Lung (tissue), 12 donors: ENCODE measurements around the gene PDZD2. TPM values are rescaled to one million over a fixed set of nuclear protein-coding genes. Genes with fewer than 3 reads are reported as not detected.
"Not testable (repeated sequence)": the region's sequence is repeated elsewhere in the genome, so short reads cannot be mapped to it uniquely, and the experiment has no call there.

Experiments
- ATAC-seq: fragments of 200-7000 bp; cut with Tn5 transposase; one replicate; pipeline ENCODE4 v1.9.1; 2020; ENCODE audit warnings: moderate number of reproducible peaks; ENCODE audit not compliant: insufficient read depth, low FRiP score
- DNase-seq, 3 donors: peaks; one replicate each; pipeline ENCODE4 v3.0.0-alpha.2; 2013 to 2017
- H3K27ac ChIP-seq, 2 donors: one replicate each; pipeline ENCODE4 v1.5.1; 2013; ENCODE audit warnings: mild to moderate bottlenecking in 2 of 2, moderate library complexity in 2 of 2, control low read depth in 1 of 2, inconsistent platforms in 1 of 2, low read depth in 1 of 2, low read length in 1 of 2
- H3K27me3 ChIP-seq, 3 donors: one replicate each; pipeline ENCODE4 v1.5.1; 2013; ENCODE audit warnings: low read length in 2 of 3; ENCODE audit not compliant: control insufficient read depth in 3 of 3, insufficient read depth in 3 of 3
- H3K36me3 ChIP-seq, 4 donors: one replicate each; pipeline ENCODE4 v1.5.1; 2013; ENCODE audit warnings: low read length in 4 of 4, mild to moderate bottlenecking in 1 of 4, moderate library complexity in 1 of 4; ENCODE audit not compliant: control insufficient read depth in 4 of 4, insufficient read depth in 4 of 4
- H3K4me1 ChIP-seq, 5 donors: one replicate each; pipeline ENCODE4 v1.5.1; 2013; ENCODE audit warnings: low read length in 5 of 5, mild to moderate bottlenecking in 2 of 5, moderate library complexity in 1 of 5; ENCODE audit not compliant: control insufficient read depth in 5 of 5, insufficient read depth in 5 of 5
- H3K4me3 ChIP-seq: one replicate; pipeline ENCODE4 v1.5.1; 2013; ENCODE audit warnings: mild to moderate bottlenecking, control low read depth, moderate library complexity
- H3K9ac ChIP-seq, 2 donors: one replicate each; pipeline ENCODE4 v1.5.1; 2013; ENCODE audit warnings: low read length in 2 of 2, control low read depth in 1 of 2; ENCODE audit not compliant: insufficient read depth in 1 of 2
- H3K9me3 ChIP-seq, 4 donors: one replicate each; pipeline ENCODE4 v1.5.1; 2013; ENCODE audit warnings: low read length in 3 of 4, mild to moderate bottlenecking in 1 of 4, moderate library complexity in 1 of 4; ENCODE audit not compliant: control insufficient read depth in 4 of 4, insufficient read depth in 3 of 4
- WGBS, 2 donors: extraction: QIAGEN DNeasy Blood & Tissue Kit; methylation state at CpG; one replicate each; pipeline ENCODE4 v1.1.7; 2013; 5-methylcytosine and 5-hydroxymethylcytosine counted together
- polyA plus RNA-seq, 2 donors: library from polyadenylated mRNA; stranded (reverse); fragments of 200-250 nt; gene quantifications; one replicate each; pipeline ENCODE4 v1.2.1, GENCODE V29; 2013
- total RNA-seq, 2 donors: library from RNA; depleted of rRNA in 1 of 2; stranded (reverse); fragments of >200 nt in 1 of 2; gene quantifications; one replicate each; pipeline ENCODE4 v1.2.1, GENCODE V29; 2014 to 2021
- TF ChIP-seq, protein P1 (sequence below): IDR thresholded peaks from 2 replicates; pipeline ENCODE4 v1.5.1; 2012; ENCODE audit warnings: mild to moderate bottlenecking; ENCODE audit errors: control extremely low read depth, extremely low read depth
- donor health status: control.
- donor health status: control.
- donor health status: Bipolar disorder and iron deficiency.
- donor health status: healthy.
- donor health status: DM: yes; HTN: yes; CAD: no.

PDZD2 gene
- total and polyA plus RNA-seq, 4 donors, result 9.2 to 56.3 (median 24.8) TPM

DNA sequence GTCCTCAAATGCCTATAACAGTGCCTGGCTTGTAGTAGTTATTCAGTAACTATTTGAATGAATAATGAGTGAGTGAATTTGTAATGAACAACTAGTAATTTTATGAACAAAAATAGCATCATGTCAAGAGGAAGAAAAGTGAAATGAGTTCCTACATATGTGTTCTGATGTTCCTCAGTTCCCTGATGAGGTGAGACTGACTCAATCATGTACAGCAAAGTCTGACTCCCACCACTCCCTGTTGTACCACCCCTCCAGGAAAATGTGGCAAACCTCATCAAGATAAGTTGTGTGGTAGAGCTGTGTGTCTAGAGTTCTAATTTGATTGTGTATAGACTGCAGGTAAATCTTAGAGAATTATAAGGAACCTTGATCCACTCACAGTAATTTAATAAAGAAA is 333.6 kb downstream of the PDZD2 start:
- no peaks in the 10 kb centered on the region for H3K36me3 ChIP-seq
- no peak overlapping the region for H3K27ac ChIP-seq
- no peak overlapping the region for H3K9ac ChIP-seq
- H3K27me3 ChIP-seq, result no peaks in the 10 kb centered on the region
- no peak overlapping the region for H3K4me3 ChIP-seq
- TF ChIP-seq, protein P1, sequence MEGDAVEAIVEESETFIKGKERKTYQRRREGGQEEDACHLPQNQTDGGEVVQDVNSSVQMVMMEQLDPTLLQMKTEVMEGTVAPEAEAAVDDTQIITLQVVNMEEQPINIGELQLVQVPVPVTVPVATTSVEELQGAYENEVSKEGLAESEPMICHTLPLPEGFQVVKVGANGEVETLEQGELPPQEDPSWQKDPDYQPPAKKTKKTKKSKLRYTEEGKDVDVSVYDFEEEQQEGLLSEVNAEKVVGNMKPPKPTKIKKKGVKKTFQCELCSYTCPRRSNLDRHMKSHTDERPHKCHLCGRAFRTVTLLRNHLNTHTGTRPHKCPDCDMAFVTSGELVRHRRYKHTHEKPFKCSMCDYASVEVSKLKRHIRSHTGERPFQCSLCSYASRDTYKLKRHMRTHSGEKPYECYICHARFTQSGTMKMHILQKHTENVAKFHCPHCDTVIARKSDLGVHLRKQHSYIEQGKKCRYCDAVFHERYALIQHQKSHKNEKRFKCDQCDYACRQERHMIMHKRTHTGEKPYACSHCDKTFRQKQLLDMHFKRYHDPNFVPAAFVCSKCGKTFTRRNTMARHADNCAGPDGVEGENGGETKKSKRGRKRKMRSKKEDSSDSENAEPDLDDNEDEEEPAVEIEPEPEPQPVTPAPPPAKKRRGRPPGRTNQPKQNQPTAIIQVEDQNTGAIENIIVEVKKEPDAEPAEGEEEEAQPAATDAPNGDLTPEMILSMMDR, result no peak
- H3K9me3 ChIP-seq, result peaks cover 0 to 2% (median 0%) of the 10 kb centered on the region in 4 donors
- ATAC-seq (no peak), DNase-seq (no peak)
- no peaks in the 10 kb centered on the region for H3K4me1 ChIP-seq

DNA sequence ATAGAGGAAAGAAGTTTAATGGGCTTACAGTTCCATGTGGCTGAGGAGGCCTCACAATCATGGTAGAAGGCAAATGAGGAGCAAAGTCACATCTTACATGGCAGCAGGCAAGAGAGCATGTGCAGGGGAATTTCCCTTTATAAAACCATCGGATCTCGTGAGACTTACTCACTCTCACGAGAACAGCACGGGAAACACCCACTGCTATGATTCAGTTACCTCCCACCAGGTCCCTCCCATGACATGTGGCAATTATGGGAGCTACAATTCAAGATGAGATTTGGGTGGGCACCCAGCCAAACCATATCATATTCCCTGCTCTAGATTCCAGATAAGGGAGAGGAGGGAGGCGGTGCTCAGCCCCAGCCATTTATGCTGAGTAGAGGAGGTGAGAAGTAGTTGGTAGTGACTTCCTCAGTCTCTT is 336.3 kb downstream of the PDZD2 start:
- not testable (repeated sequence) for H3K9me3 ChIP-seq, H3K4me3 ChIP-seq, H3K27ac ChIP-seq, ATAC-seq, H3K36me3 ChIP-seq, H3K27me3 ChIP-seq, H3K9ac ChIP-seq, DNase-seq, H3K4me1 ChIP-seq
- WGBS, 2 donors, result 90 to 93% methylated on average over 5 of the region's 5 CpGs

DNA sequence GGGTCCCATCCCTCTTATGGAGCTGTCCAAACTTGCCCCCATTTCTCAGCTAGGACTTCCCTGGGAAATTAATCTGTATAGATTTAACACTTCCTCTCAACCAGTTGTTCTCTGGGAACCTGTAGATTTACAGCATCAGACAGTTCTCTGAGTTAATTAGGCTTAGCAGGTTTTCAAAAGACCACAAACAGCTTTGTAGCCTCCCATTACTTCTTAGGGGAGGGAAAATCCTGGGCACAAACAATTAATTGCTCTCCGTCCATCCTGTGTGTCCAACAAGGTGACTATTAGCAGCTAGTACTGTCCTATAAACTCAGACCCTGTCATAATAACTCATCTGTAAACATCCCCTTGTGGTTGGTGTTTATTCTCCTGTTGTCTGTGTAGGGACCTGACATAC is 337.2 kb downstream of the PDZD2 start:
- ATAC-seq, result no peak
- Histone ChIP-seq H3K9ac (no peak overlapping the region), H3K4me3 (no peak overlapping the region), H3K27ac (no peak overlapping the region), H3K27me3 (no peaks in the 10 kb centered on the region), H3K9me3 (no peaks in the 10 kb centered on the region), H3K4me1 (peaks cover 0 to under 1% (median 0%) of the 10 kb centered on the region in 5 donors), H3K36me3 (no peaks in the 10 kb centered on the region)
- WGBS, 2 donors, result 91 to 95% methylated on average over 1 of the region's 1 CpG
- DNase-seq, result no peak
- TF ChIP-seq, protein P1, result no peak

DNA sequence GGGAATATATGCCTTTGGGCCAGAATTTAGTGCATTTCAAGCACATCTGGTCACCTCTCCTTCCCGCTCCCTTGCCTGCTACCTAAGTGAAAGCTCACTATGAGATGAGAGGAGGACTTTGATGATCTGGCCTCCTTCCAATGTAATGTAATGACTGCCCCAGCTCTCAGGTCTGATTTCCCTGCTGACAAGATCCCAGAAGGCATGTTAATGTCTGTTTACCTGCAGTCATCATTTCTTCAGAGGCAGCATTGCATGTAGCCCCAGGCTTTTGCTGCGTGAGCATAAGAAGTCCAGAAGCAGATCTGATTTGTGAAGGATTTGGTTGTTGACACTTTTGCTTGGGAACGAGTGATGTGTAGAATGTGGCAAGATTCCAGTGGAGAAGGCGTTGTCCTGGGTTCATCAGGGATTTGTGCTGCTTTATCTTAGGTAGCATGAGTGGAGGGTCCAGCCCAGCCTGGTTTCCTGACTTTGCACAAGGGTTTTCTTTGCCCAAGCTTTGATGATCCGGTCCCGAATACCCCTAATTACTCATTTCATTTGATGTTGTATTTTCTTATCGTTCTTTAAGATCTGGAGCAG is 342.5 kb downstream of the PDZD2 start:
- peaks cover 0 to 14% (median 6%) of the 10 kb centered on the region in 5 donors for H3K4me1 ChIP-seq
- no peaks in the 10 kb centered on the region for H3K27me3 ChIP-seq
- DNase-seq (no peak), ATAC-seq (no peak)
- H3K36me3 ChIP-seq, result no peaks in the 10 kb centered on the region
- no peak overlapping the region for H3K4me3 ChIP-seq
- WGBS, 2 donors, result 72 to 77% methylated on average over 7 of the region's 7 CpGs
- no peak overlapping the region for H3K9ac ChIP-seq
- no peak overlapping the region for H3K27ac ChIP-seq
- no peaks in the 10 kb centered on the region for H3K9me3 ChIP-seq
- TF ChIP-seq, protein P1, result no peak
